Type B pancreatic cell (in vitro differentiated cells): ENCODE measurements around the gene CSNK1G3. TPM values are rescaled to one million over a fixed set of nuclear protein-coding genes. Genes with fewer than 3 reads are reported as not detected.

Source experiments
- DNase-seq: peaks from one replicate; pipeline ENCODE4 v3.0.0; 2021; ENCODE audit warnings: mixed read lengths; ENCODE audit not compliant: unreplicated experiment; ENCODE audit errors: extremely low spot score
- H3K27ac Mint-ChIP-seq: 2 replicates; pipeline ENCODE4 v1.8.0; 2021; ENCODE audit warnings: mild to moderate bottlenecking, mixed read lengths
- H3K27me3 Mint-ChIP-seq: 2 replicates; pipeline ENCODE4 v1.8.0; 2021; ENCODE audit warnings: mixed read lengths
- H3K36me3 Mint-ChIP-seq: 2 replicates; pipeline ENCODE4 v1.8.0; 2021; ENCODE audit warnings: mixed read lengths
- H3K4me1 Mint-ChIP-seq: one replicate; pipeline ENCODE4 v1.8.0; 2021; ENCODE audit warnings: mixed read lengths; ENCODE audit not compliant: unreplicated experiment
- H3K4me3 Mint-ChIP-seq: 2 replicates; pipeline ENCODE4 v1.8.0; 2021; ENCODE audit warnings: mild to moderate bottlenecking, mixed read lengths
- H3K9me3 Mint-ChIP-seq: 2 replicates; pipeline ENCODE4 v1.8.0; 2021; ENCODE audit warnings: mixed read lengths
- CTCF ChIP-seq: fragments of 200-600 bp; sonication (generic); conservative IDR thresholded peaks from 2 replicates; pipeline ENCODE4 v1.5.0; 2021; ENCODE audit warnings: antibody characterized with exemption, mild to moderate bottlenecking
- total RNA-seq: library from RNA; stranded (reverse); gene quantifications from 2 replicates; pipeline ENCODE4 v1.2.1, GENCODE V29; 2021; ENCODE audit warnings: low replicate concordance

CSNK1G3 gene
- total RNA-seq, 1 donor from 2014 or later: 43.6 TPM

- peaks cover 6% of the 10 kb centered on the region for H3K27me3 Mint-ChIP-seq
- no peak for TF ChIP-seq CTCF
- no peaks in the 10 kb centered on the region for H3K36me3 Mint-ChIP-seq
- H3K27ac Mint-ChIP-seq: no peak overlapping the region
- no peak for DNase-seq
- no peaks in the 10 kb centered on the region for H3K9me3 Mint-ChIP-seq
- no peak overlapping the region for H3K4me3 Mint-ChIP-seq
- H3K4me1 Mint-ChIP-seq: no peaks in the 10 kb centered on the region
Measured at GRCh38 chr5:123476731-123477130, 35.2 kb upstream of the CSNK1G3 start.

GRCh38 chr5:123478546-123478945, 33.4 kb upstream of the CSNK1G3 start:
- Mint-ChIP-seq H3K36me3 (no peaks in the 10 kb centered on the region), H3K27ac (no peak overlapping the region), H3K9me3 (no peaks in the 10 kb centered on the region), H3K4me1 (no peaks in the 10 kb centered on the region), H3K27me3 (peaks cover 3% of the 10 kb centered on the region), H3K4me3 (no peak overlapping the region)
- no peak for TF ChIP-seq CTCF
- no peak for DNase-seq

- H3K27me3 Mint-ChIP-seq: peaks cover 9% of the 10 kb centered on the region
- H3K4me3 Mint-ChIP-seq: no peak overlapping the region
- no peak for TF ChIP-seq CTCF
- no peak overlapping the region for H3K27ac Mint-ChIP-seq
- H3K9me3 Mint-ChIP-seq: no peaks in the 10 kb centered on the region
- H3K36me3 Mint-ChIP-seq: no peaks in the 10 kb centered on the region
- H3K4me1 Mint-ChIP-seq: no peaks in the 10 kb centered on the region
- no peak for DNase-seq
Measured at GRCh38 chr5:123482258-123482657, 29.7 kb upstream of the CSNK1G3 start.

GRCh38 chr5:123483446-123484077, 28.4 kb upstream of the CSNK1G3 start:
- Mint-ChIP-seq H3K4me3 (no peak overlapping the region), H3K4me1 (no peaks in the 10 kb centered on the region), H3K27me3 (peaks cover 14% of the 10 kb centered on the region), H3K27ac (no peak overlapping the region), H3K9me3 (no peaks in the 10 kb centered on the region), H3K36me3 (no peaks in the 10 kb centered on the region)
- no peak for DNase-seq
- TF ChIP-seq CTCF: no peak

- Mint-ChIP-seq H3K27me3 (peaks cover 14% of the 10 kb centered on the region), H3K36me3 (no peaks in the 10 kb centered on the region), H3K9me3 (no peaks in the 10 kb centered on the region), H3K27ac (no peak overlapping the region), H3K4me3 (no peak overlapping the region), H3K4me1 (no peaks in the 10 kb centered on the region)
- TF ChIP-seq CTCF: no peak
- DNase-seq: no peak
Measured at GRCh38 chr5:123485275-123485674, 26.7 kb upstream of the CSNK1G3 start.
